ENCODE data around the gene ALKBH1.

- TF ChIP-seq, protein P1, sequence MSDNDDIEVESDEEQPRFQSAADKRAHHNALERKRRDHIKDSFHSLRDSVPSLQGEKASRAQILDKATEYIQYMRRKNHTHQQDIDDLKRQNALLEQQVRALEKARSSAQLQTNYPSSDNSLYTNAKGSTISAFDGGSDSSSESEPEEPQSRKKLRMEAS (IDR thresholded peaks at IDR 0.05), result no peak
- TF ChIP-seq, protein P2, sequence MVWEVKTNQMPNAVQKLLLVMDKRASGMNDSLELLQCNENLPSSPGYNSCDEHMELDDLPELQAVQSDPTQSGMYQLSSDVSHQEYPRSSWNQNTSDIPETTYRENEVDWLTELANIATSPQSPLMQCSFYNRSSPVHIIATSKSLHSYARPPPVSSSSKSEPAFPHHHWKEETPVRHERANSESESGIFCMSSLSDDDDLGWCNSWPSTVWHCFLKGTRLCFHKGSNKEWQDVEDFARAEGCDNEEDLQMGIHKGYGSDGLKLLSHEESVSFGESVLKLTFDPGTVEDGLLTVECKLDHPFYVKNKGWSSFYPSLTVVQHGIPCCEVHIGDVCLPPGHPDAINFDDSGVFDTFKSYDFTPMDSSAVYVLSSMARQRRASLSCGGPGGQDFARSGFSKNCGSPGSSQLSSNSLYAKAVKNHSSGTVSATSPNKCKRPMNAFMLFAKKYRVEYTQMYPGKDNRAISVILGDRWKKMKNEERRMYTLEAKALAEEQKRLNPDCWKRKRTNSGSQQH (CRISPR knock-in tag; IDR thresholded peaks at IDR 0.05; ENCODE audit: low read depth), result no peak
- no peak for TF ChIP-seq ZNF768 (CRISPR knock-in tag; IDR thresholded peaks at IDR 0.05)
- TF ChIP-seq KDM5B (CRISPR knock-in tag; IDR thresholded peaks at IDR 0.05; ENCODE audit: borderline replicate concordance), result no peak
- no peak for TF ChIP-seq ZNF776 (CRISPR knock-in tag; IDR thresholded peaks at IDR 0.05)
- TF ChIP-seq ZBTB26 (CRISPR knock-in tag; IDR thresholded peaks at IDR 0.05; ENCODE audit: borderline replicate concordance), result no peak
Observed at GRCh38 chr14:77714926-77715325, 7.1 kb upstream of the ALKBH1 start.
